B cell (primary cell): ENCODE results near the gene PALM2AKAP2.

Experiments used
- CTCF ChIP-seq: fragments of 200-600 bp; IDR thresholded peaks from one replicate; pipeline ENCODE4 v1.8.0; 2022; ENCODE audit warnings: antibody characterized with exemption, mild to moderate bottlenecking
- EZH2 ChIP-seq: IDR thresholded peaks from 2 replicates; pipeline ENCODE4 v1.6.1; 2012; ENCODE audit warnings: borderline replicate concordance, low read depth, mild to moderate bottlenecking, moderate library complexity, low read length; ENCODE audit not compliant: insufficient read depth, poor library complexity, severe bottlenecking

- no peak for TF ChIP-seq EZH2
- no peak for TF ChIP-seq CTCF
Observed at GRCh38 chr9:109753308-109753707, 26.7 kb upstream of the PALM2AKAP2 start.
